PC-3 (cell line): ENCODE measurements around the gene P2RY1.

Source experiments
- CTCF ChIP-seq: fragments of 300-600 bp; sonication (generic); conservative IDR thresholded peaks from 2 replicates; pipeline ENCODE4 v1.5.1; 2017; ENCODE audit warnings: antibody characterized with exemption, low read depth, mild to moderate bottlenecking, low read length
- EZH2 ChIP-seq: fragments of 300-600 bp; sonication (generic); IDR thresholded peaks from one replicate; pipeline ENCODE4 v1.6.1; 2017; ENCODE audit warnings: antibody characterized with exemption, mild to moderate bottlenecking, low read length; ENCODE audit not compliant: unreplicated experiment
- EZH2phosphoT487 ChIP-seq: fragments of 300-600 bp; sonication (generic); IDR thresholded peaks from 2 replicates; pipeline ENCODE4 v1.6.1; 2018; ENCODE audit warnings: mild to moderate bottlenecking, antibody characterized with exemption, low read length, borderline replicate concordance

- no peak for TF ChIP-seq CTCF
- no peak for TF ChIP-seq EZH2phosphoT487
- no peak for TF ChIP-seq EZH2
Observed at GRCh38 chr3:152885076-152885475, 50.1 kb downstream of the P2RY1 start.
